ENCODE data around the gene TGM3. TPM values are rescaled to one million over a fixed set of nuclear protein-coding genes. Genes with fewer than 3 reads are reported as not detected.

Gene TGM3
- total and polyA plus RNA-seq, 2 of the 4 experiments (the other 2 are of a cell fraction) = not detected

- DNase-seq = no peak
Observed at GRCh38 chr20:2298116-2298515, 2.3 kb downstream of the TGM3 start.

More at GRCh38 chr20:2298116-2298515, 2.3 kb downstream of the TGM3 start:
- H3K27ac ChIP-seq (ENCODE audit: insufficient read depth, low read length) = no peak overlapping the region
- no peak overlapping the region for H2AFZ ChIP-seq (replicated peaks; ENCODE audit: low read length, poor library complexity)
- no peak overlapping the region for H2BK20ac ChIP-seq (ENCODE audit: low read depth, low read length)
- no peak overlapping the region for H3K9ac ChIP-seq (ENCODE audit: low read depth, low read length)
- in situ Hi-C loops (cut with MboI; ENCODE audit: low sequenced_read_pairs) (no loop called here), dilution Hi-C loops (cut with HindIII; ENCODE audit: low sequenced_read_pairs, unreplicated experiment) (no loop called here), intact Hi-C loops (cut with micrococcal nuclease) (no loop called here)
- 60% methylated on average over 1 of the region's 2 CpGs; no CpG with 5 or more reads in 1 of the 2 experiments for WGBS, 2 experiments (ENCODE audit: extremely low coverage in 2 of 2, insufficient read length in 1 of 2)
- no peaks in the 10 kb centered on the region for H3K4me1 ChIP-seq (ENCODE audit: control insufficient read depth, insufficient read depth, low read length)
- no peak overlapping the region for H3K23ac ChIP-seq (ENCODE audit: low read depth, low read length)
- no peak overlapping the region for H2AK5ac ChIP-seq (ENCODE audit: low read depth, low read length)
- H3K79me1 ChIP-seq (ENCODE audit: low read depth in 1 of 2, low read length in 2 of 2) = no peaks in the 10 kb centered on the region
- POLR2A ChIA-PET (ENCODE audit: unreplicated experiment) = no interaction called here
- H2BK15ac ChIP-seq (ENCODE audit: low read depth, low read length) = no peak overlapping the region
- H3K9me3 ChIP-seq (ENCODE audit: control insufficient read depth, insufficient read depth, low read length) = no peaks in the 10 kb centered on the region
- no peak for TF ChIP-seq USF2 (IDR thresholded peaks at IDR 0.05; ENCODE audit: low read depth, low read length)
- no peak for TF ChIP-seq SMC3 (IDR thresholded peaks at IDR 0.05; ENCODE audit: low read depth, low read length)
- no peak for TF ChIP-seq BHLHE40 (IDR thresholded peaks at IDR 0.05; ENCODE audit: low read depth, low read length)
- TF ChIP-seq CHD1 (IDR thresholded peaks at IDR 0.05; ENCODE audit: low read depth, low read length) = no peak
- no peak overlapping the region for H3K4me3 ChIP-seq (ENCODE audit: insufficient read depth, low read depth, low read length)
- no peak overlapping the region for H2AK9ac ChIP-seq (replicated peaks; ENCODE audit: low read depth, low read length, poor library complexity)
- H3K4me2 ChIP-seq (ENCODE audit: low read depth, low read length) = no peak overlapping the region
- H3K56ac ChIP-seq (ENCODE audit: extremely low read depth, insufficient read depth, low read length) = no peak overlapping the region; the same call in 1 of the 2 replicates
- H3K14ac ChIP-seq (replicated peaks; ENCODE audit: low read depth, low read length) = no peak overlapping the region
- no peak overlapping the region for H4K91ac ChIP-seq (ENCODE audit: insufficient read depth, low read depth, low read length)
- no peak overlapping the region for H4K8ac ChIP-seq (ENCODE audit: low read depth in 2 of 2, low read length in 2 of 2)
- H3K4ac ChIP-seq (ENCODE audit: low read depth, low read length) = no peak overlapping the region
- H4K20me1 ChIP-seq (ENCODE audit: insufficient read depth, low read length) = no peaks in the 10 kb centered on the region
- no peak overlapping the region for H2BK5ac ChIP-seq (ENCODE audit: low read depth, low read length, poor library complexity, severe bottlenecking)
- H3K27me3 ChIP-seq (ENCODE audit: control insufficient read depth, insufficient read depth, low read length) = peaks cover 19% of the 10 kb centered on the region
- CTCF ChIA-PET = no interaction called here
- H3K9me1 ChIP-seq (ENCODE audit: insufficient read depth, low read length) = no peaks in the 10 kb centered on the region
- no peak overlapping the region for H2BK120ac ChIP-seq (ENCODE audit: low read depth, low read length)
- no TSS peak for BruUV-seq (replicated peaks)
- no peak overlapping the region for H4K5ac ChIP-seq (ENCODE audit: low read depth, low read length)
- ATAC-seq (ENCODE audit: low read depth) = no peak
- H3K36me3 ChIP-seq (ENCODE audit: control insufficient read depth, insufficient read depth, low read length) = no peaks in the 10 kb centered on the region
- H3K18ac ChIP-seq (ENCODE audit: low read depth, low read length) = no peak overlapping the region
